AG04449 (cell line): Measurements from ENCODE around the gene MCRIP1.

Experiments
- CTCF ChIA-PET: fragments of 350-600 bp; formaldehyde crosslinking; extraction: SDS; loops from one replicate; lab custom pipeline; 2021; ENCODE audit warnings: antibody characterized with exemption; lab: Yijun Ruan, JAX
- POLR2A ChIA-PET: fragments of 400-600, 350-600 bp; formaldehyde crosslinking; extraction: SDS; loops from one replicate; lab custom pipeline; 2020; ENCODE audit warnings: antibody characterized with exemption, inconsistent platforms; lab: Yijun Ruan, JAX
- DNase-seq: peaks from one replicate; pipeline ENCODE4 v3.0.0-alpha.2; 2010; ENCODE audit warnings: low read depth, low spot score
- H3K4me3 ChIP-seq: 2 replicates; pipeline ENCODE4 v1.5.1; 2011; ENCODE audit warnings: low read depth, mild to moderate bottlenecking, control low read depth, low read length
- TF ChIP-seq, protein P1 (sequence below): IDR thresholded peaks from one replicate; pipeline ENCODE4 v1.5.1; 2011; ENCODE audit warnings: mild to moderate bottlenecking, moderate library complexity, low read length, control low read depth, inconsistent platforms; ENCODE audit not compliant: insufficient read depth; ENCODE audit errors: missing control alignments

The MCRIP1 gene

DNA sequence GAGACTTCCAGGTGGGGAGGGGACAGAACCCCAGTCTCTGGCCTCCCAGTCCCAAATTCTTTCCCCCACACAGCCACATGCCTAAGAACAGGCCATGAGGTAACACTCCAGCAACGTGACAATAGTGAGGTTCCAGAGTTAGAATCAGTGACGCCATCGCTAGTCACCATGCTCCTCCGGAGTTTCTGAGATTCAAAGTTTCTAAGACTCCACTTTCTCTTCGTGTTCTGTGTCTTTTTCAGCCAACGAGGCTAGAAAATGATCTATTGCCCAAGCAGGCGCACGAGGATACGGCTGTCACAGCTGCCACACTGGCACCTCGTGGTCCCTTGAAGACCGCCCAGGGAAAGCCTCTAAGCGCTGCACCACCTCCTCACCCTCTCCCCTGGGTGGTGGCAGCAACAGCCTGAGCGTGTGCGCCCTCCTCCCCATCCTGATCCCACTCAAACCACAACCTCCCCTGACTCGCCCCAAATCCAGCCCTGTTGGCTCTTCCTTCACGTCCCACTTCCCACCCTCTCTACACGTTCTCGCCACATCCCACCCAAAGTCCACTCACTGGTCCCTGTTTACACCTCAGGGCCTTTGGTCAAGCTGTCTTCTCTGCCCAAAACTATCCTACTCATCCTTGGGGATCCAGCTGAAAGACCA is 1.0 kb downstream of the MCRIP1 start:
- no peak for DNase-seq
- CTCF ChIA-PET, result no interaction called here
- H3K4me3 ChIP-seq, result peak overlapping the region; percentile 85
- TF ChIP-seq, protein P1, sequence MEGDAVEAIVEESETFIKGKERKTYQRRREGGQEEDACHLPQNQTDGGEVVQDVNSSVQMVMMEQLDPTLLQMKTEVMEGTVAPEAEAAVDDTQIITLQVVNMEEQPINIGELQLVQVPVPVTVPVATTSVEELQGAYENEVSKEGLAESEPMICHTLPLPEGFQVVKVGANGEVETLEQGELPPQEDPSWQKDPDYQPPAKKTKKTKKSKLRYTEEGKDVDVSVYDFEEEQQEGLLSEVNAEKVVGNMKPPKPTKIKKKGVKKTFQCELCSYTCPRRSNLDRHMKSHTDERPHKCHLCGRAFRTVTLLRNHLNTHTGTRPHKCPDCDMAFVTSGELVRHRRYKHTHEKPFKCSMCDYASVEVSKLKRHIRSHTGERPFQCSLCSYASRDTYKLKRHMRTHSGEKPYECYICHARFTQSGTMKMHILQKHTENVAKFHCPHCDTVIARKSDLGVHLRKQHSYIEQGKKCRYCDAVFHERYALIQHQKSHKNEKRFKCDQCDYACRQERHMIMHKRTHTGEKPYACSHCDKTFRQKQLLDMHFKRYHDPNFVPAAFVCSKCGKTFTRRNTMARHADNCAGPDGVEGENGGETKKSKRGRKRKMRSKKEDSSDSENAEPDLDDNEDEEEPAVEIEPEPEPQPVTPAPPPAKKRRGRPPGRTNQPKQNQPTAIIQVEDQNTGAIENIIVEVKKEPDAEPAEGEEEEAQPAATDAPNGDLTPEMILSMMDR, result no peak
- POLR2A ChIA-PET, result interaction anchor here (1.3 kb wide), 1 partner anchor 29 kb away, joined by 3 read pairs; the partner anchor contains the start of gene P4HB

GRCh38 chr17:81831563-81831956 is 1.5 kb downstream of the MCRIP1 start:
- no peak for DNase-seq
- peak overlapping the region; percentile 85 for H3K4me3 ChIP-seq
- POLR2A ChIA-PET, result interaction anchor here (1.3 kb wide), 1 partner anchor 29 kb away, joined by 3 read pairs; the partner anchor contains the start of gene P4HB

DNA sequence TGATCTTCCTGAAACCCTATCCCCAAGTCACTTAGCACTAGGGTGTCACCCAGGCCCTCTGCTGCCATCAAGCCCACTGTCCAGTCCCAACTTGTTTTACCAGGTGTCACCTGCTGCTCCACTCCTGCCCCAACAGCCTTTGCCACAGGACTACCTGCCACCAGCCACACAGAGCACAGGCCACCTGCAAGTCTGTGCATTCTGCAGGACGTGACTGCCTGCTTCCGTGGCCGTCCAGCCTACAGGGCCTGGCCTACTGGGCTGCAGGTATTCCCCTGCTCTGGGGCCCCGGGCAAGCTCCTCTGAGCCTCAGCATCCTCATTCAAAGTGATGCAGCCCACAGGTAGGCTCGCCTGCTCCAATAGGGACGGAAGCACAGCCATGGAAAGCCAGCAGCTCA is 3.2 kb downstream of the MCRIP1 start:
- ChIA-PET POLR2A (no interaction called here), CTCF (no interaction called here)
- no peak overlapping the region for H3K4me3 ChIP-seq
- DNase-seq, result no peak
- TF ChIP-seq, protein P1, result no peak

More at GRCh38 chr17:81831563-81831956, 1.5 kb downstream of the MCRIP1 start:
- TF ChIP-seq, protein P1, result no peak
- CTCF ChIA-PET, result no interaction called here

DNA sequence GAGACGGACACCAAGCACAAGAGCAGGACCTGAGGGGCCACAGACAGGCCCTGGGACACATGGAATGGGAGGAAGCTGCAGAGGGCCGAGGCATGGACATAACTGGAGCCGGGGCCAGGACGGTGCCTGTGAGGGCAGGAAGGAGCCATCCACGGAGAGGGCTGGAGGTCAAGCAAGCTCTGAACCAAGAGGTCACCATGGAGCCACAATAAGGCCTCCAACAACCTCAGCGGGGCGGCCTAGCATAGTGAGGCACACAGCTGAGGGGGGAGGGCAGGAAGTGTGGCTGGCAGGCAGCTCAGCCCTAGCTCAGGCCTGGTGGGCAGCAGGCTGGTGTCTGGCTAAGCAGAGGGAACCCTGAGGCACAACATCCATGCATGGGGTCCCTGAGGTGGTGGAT is 4.4 kb downstream of the MCRIP1 start:
- TF ChIP-seq, protein P1, result no peak
- POLR2A ChIA-PET, result interaction anchor here (0.6 kb wide), 1 partner anchor 32 kb away, joined by 4 read pairs; no protein-coding TSS in a partner anchor
- no peak for DNase-seq
- CTCF ChIA-PET, result interaction anchor here (1.9 kb wide), 1 partner anchor 11 kb away, joined by 4 read pairs; no protein-coding TSS in a partner anchor
- no peak overlapping the region for H3K4me3 ChIP-seq

DNA sequence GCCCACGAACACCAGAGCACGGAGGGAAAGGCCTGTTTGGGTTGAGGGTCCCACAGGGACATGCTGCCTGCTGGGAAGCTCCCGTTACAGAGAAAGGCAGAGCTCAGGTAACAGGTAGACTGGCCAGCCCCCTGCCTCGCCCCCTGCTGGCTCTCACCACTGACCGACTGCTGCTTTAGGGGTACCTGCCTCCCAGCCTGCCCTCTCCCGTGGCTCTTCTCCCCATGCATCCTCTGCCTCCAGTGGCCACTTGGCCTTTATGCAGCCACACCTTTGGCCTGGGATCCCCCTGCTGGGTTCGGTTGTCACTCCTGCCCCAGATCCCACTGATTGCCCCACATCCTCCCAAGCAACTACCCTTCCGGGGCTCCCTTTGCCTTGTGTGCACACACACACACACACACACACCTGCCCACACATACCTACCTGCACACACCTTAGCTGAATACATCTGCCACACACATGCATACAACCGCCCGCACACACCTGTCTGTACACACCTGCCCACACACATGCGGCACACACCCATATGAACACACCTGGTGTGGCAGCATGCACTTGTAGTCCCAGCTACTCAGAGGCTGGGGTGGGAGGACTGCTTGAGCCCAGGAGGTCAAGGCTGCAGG is 7.1 kb downstream of the MCRIP1 start:
- CTCF ChIA-PET, result interaction anchor here (0.8 kb wide), 1 partner anchor 93 kb away, joined by 3 read pairs; no protein-coding TSS in a partner anchor
- POLR2A ChIA-PET, result no interaction called here

More for the DNA sequence above, 7.1 kb downstream of the MCRIP1 start:
- no peak for DNase-seq
- TF ChIP-seq, protein P1, result no peak
- H3K4me3 ChIP-seq, result no peak overlapping the region
